ENCODE data around the gene GPR31.

The GPR31 gene

GRCh38 chr6:167118006-167118405 is 39.8 kb downstream of the GPR31 start:
- no peak for DNase-seq (ENCODE audit: low read depth in 2 of 2)

- no peak for DNase-seq (ENCODE audit: low read depth in 2 of 2)
Measured at GRCh38 chr6:167116838-167117228, 40.9 kb downstream of the GPR31 start.

DNA sequence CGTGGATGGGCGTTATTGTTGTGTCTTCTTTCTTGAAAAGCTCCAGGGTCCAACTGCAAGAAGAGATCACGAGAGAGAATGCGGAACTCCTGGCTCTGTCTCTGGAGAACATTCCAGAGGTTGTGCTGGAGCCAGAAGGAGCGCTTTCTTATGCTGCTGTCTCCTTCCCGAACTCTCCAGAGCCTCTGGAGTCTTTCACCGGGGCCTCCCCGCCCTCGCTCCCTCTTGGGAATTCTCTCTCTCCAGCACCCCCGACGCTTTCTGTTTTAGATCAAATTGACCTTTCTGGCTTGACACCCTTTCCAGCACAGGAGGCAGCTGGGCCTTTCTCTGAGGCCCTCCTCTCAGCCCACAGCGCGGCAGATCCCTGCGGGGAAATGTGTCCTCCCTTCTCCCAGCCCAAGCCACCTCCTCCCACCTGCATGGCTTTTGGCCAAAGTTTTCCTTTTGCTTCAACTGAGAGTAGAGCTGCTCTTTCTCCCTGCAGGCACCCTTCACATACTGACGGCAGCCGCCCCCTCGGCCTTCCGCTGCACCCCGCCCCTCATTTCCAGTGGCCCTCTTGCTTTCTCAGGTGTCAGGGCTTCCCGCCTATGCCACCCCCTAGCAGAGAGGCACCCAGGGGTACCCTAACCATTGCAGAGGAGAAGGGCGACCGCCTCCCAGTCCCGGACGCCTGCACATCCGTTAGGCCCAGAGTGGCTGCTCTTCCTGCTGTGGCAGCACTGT is 41.5 kb downstream of the GPR31 start:
- no peak for DNase-seq (ENCODE audit: low read depth in 2 of 2)

DNA sequence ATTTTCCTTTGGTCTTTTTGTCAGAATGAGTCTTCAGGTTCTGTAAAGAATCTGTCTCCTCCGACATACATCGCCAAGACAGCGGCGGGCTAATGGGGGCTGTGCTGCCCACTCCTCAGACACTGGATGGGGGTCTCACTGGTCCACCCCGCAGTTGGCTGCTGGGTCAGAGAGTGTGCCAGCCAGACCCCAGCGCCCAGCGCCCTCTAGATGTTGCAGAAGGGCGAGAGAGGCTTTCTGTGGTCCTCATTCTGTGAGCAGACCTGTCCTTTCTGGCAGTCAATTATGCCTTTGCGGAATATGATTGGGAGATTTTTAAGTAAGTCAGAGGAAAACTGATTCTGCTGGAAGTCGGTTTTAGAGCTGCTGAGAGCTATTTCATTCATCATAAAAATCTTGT is 42.7 kb downstream of the GPR31 start:
- no peak for DNase-seq (ENCODE audit: low read depth in 2 of 2)

DNA sequence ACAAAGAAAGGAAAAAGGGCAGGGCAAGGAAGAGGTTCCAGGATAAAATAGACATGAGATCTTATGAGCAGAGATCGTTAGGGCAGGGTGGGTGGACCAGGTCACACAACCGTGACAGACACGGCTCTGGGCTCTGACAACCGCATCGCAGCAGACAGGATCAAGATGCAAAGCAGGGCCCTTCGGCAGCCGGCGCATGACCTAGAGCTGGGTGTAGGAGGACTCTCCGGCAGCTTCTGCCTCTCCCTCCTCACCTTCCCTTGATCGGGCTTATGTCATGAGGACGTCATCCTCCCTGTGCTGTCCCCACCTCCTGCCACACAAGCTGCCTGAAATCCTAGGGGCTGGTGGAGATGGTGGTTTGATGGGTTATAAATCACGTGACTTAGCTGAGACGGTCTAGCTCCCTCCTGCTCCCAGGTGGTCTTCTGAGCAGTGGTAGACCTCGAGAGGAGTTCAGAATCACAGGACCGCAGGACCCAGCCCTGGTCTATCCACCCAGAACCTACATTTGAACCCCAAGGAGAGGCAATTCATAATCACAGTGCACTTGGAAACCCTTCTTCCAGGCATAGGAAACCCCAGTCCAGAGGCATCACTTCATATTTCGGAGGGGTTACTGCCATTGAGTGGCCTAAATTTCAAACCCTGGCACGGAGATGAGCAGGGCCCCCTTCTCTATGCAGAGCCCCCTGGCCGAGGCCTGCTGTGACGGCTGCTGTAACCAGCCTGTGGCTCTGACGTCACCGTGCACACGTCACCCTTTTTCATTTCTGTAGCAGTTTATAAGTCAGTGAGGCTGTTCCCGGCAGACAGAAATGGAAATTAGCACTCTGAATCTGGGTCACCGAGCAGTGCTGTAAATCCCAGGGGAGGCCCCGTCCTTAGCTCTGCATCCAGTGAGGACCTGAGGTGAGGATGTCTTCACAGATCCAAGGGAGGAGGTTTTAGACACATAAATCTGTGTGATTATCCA is 43.6 kb downstream of the GPR31 start:
- peak in 1 of 2 donors; percentile 23 for DNase-seq (ENCODE audit: low read depth in 2 of 2)

DNA sequence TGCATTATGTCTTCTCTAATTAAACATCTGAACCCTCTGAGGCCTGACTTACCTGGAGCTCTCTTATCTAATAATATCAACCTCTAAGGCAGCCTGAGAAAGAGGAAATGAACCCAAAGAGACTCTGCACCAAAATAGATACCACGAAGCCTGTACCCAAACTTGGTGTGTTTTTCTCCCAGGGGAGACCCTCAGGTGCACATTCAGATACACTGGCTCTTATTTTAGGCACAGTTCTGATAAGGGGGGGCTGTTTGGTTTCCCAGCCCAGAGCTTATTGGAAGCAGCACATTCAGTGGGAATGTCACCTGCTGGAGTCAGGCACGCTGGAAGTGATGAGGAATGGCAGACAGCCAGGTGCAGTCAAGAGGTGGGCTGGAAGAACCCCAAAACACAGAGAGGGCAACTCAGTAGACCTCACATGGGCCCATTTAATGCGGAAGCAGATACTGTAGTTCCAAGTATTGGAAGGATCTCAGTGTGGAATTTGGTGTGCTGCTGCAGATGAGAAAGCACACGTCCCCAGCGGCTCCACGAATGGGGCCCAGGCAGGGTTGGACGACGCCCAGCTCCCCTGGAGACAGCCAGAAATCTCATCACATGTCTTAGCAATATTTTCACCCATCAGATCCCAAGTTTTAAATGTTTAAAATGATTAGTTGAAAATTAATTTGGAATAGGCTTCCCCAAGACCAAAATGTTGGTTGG is 44.6 kb downstream of the GPR31 start:
- DNase-seq (ENCODE audit: low read depth in 2 of 2): no peak

DNA sequence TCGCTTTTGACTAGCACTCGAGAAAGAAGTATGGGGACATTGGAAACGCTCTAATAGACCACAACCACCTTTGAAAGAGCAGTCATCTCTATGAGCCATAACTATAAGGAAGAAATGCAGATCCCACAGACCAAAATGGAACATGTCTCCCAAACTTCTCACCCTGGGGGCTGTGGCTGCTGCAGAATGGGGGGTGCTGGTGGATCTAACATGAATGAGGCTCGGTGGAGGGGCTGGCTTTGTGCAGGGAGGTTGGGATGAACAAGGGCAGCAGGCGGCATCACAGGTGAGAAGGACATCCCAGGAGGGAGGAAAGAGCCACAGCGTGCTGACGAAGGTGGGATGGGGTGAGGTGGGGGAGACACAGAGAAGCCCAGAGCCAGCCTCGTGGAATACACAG is 45.4 kb downstream of the GPR31 start:
- no peak for DNase-seq (ENCODE audit: low read depth in 2 of 2)

DNA sequence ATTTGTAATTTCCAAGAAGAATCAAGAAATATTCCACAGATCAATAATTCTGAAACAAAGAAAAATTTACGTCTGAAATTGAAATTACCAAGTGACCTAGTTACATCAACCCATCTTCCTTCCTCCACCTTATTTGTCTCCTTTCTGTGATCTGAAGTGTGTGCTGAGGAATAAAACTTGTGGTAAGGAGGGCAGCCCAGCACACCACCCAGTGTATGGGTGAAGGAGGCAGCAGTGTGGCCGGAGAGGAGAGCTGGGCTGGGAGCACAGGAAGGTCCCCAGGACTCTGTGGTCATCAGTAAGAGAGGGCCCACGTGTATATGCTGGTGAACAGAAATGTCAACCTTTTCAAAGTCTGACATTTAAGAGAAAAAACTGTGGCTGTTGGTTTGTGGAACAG is 46.2 kb downstream of the GPR31 start:
- DNase-seq (ENCODE audit: low read depth in 2 of 2): no peak

GRCh38 chr6:167109651-167110050 is 48.1 kb downstream of the GPR31 start:
- DNase-seq (ENCODE audit: low read depth in 2 of 2): no peak

GRCh38 chr6:167108278-167108677 is 49.5 kb downstream of the GPR31 start:
- no peak for DNase-seq (ENCODE audit: low read depth in 2 of 2)

DNA sequence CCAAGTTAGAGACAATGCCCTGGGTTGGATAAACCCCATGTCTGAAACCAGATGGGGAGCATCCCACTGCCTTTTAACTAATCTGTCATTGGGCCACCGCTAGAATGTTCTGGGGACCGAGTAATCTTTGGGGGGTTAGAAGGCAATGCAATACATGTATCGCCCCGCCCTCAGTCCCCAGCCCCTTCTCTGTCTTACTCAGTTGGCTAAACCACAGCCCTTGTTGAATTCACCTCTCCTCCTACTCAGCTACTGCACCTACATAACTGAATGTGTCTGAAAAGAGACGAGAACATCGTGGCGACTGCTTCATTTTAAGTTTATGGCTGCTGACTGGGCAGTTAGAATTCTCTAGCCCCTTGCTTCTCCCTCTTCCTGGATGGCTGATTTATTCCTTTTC is 50.0 kb downstream of the GPR31 start:
- DNase-seq (ENCODE audit: low read depth in 2 of 2): no peak

DNA sequence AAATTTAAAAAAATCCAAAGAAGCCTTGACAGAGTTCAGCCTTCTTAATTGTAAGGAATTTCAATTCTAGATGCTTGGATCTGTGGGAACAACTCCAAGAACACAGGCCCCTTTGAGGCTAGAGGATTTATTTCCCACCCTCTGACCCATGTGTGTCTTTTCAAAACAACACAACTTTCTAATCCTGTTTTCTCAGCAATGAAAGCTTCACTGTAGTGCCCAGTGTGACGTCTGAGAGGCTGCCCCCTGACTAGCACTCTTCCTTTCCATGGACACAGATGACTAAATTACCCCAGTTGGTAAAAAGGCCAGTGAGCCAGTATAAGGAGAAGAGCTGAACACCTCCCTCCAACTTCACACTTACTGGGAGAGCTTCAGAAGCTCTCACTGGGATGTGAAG is 51.4 kb downstream of the GPR31 start:
- no peak for DNase-seq (ENCODE audit: low read depth in 2 of 2)

Data from stimulated activated CD8-positive, alpha-beta memory T cell treated with anti-CD3 and anti-CD28 coated beads, Interleukin-7, amount 100 ng/mL, for 4 hours (primary cell).